Peyer's patch (tissue), 4 donors: ENCODE results near the gene EVL.

Source experiments
- CTCF ChIP-seq, 6 experiments: fragments of 450-650 bp in 4 of 6; fragments of 200-600 bp in 2 of 6; sonication (generic) in 1 of 6; IDR thresholded peaks; one replicate each; pipeline ENCODE4 v1.5.1; 2017 to 2019; ENCODE audit warnings: antibody characterized with exemption in 6 of 6, mild to moderate bottlenecking in 3 of 6, moderate library complexity in 1 of 6
- POLR2A ChIP-seq, 2 donors: fragments of 450-650 bp; IDR thresholded peaks; one replicate each; pipeline ENCODE4 v1.5.1; 2017; ENCODE audit warnings: antibody characterized with exemption in 2 of 2, mild to moderate bottlenecking in 2 of 2, moderate library complexity in 2 of 2

- TF ChIP-seq POLR2A (IDR thresholded peaks at IDR 0.05) (peak in 1 of 2 donors; percentile 46), CTCF (IDR thresholded peaks at IDR 0.05) (peak; percentile 78 to 95 (median 92))
These were observed 127.6 kb downstream of the EVL start for GRCh38 chr14:100192672-100193416.
